GM18499 (cell line): ENCODE measurements around the gene STYXL2.

Source experiments
- ATAC-seq: cut with Tn5 transposase; IDR thresholded peaks from one replicate; pipeline ENCODE4 v1.9.1; 2021; ENCODE audit warnings: moderate number of reproducible peaks; ENCODE audit not compliant: insufficient read depth, unreplicated experiment

The STYXL2 gene

GRCh38 chr1:167128261-167129227 lies 34.7 kb downstream of the STYXL2 start:
- no peak for ATAC-seq

- ATAC-seq = no peak
These were observed 37.1 kb downstream of the STYXL2 start for GRCh38 chr1:167130829-167131510.

- ATAC-seq = no peak
These were observed 38.6 kb downstream of the STYXL2 start for GRCh38 chr1:167132301-167133010.

GRCh38 chr1:167135281-167135840 lies 41.5 kb downstream of the STYXL2 start:
- ATAC-seq = no peak

- ATAC-seq = no peak
These were observed 42.3 kb downstream of the STYXL2 start for GRCh38 chr1:167136191-167136614.

GRCh38 chr1:167136806-167137205 lies 42.9 kb downstream of the STYXL2 start:
- no peak for ATAC-seq

GRCh38 chr1:167137332-167137781 lies 43.5 kb downstream of the STYXL2 start:
- no peak for ATAC-seq

GRCh38 chr1:167137793-167138510 lies 44.1 kb downstream of the STYXL2 start:
- ATAC-seq = no peak

- ATAC-seq = no peak
These were observed 44.8 kb downstream of the STYXL2 start for GRCh38 chr1:167138703-167139102.

GRCh38 chr1:167141963-167142362 lies 48.1 kb downstream of the STYXL2 start:
- no peak for ATAC-seq
